ENCODE measurements around the gene RSPO4.
"Not testable (repeated sequence)": the region's sequence is repeated elsewhere in the genome, so short reads cannot be mapped to it uniquely, and the experiment has no call there.

Gene RSPO4

GRCh38 chr20:1003920-1004697, 2.0 kb upstream of the RSPO4 start:
- FAIRE-seq: no peak

- FAIRE-seq: no peak
Observed at GRCh38 chr20:1002682-1003561, 811 bp upstream of the RSPO4 start.

- no peak for FAIRE-seq
Observed at GRCh38 chr20:1001116-1001515, 995 bp downstream of the RSPO4 start.

- FAIRE-seq: no peak
Observed at GRCh38 chr20:998231-998830, 3.8 kb downstream of the RSPO4 start.

- no peak for FAIRE-seq
Observed at GRCh38 chr20:997486-997885, 4.6 kb downstream of the RSPO4 start.

GRCh38 chr20:997016-997415, 5.1 kb downstream of the RSPO4 start:
- FAIRE-seq: no peak

- FAIRE-seq: no peak
Observed at GRCh38 chr20:995170-995569, 6.9 kb downstream of the RSPO4 start.

GRCh38 chr20:992801-993535, 9.1 kb downstream of the RSPO4 start:
- no peak for FAIRE-seq

GRCh38 chr20:991850-992249, 10.3 kb downstream of the RSPO4 start:
- no peak for FAIRE-seq

GRCh38 chr20:990293-990959, 11.7 kb downstream of the RSPO4 start:
- no peak for FAIRE-seq

GRCh38 chr20:988272-988671, 13.8 kb downstream of the RSPO4 start:
- no peak for FAIRE-seq

GRCh38 chr20:987677-988076, 14.4 kb downstream of the RSPO4 start:
- no peak for FAIRE-seq

- FAIRE-seq: no peak
Observed at GRCh38 chr20:986733-987355, 15.3 kb downstream of the RSPO4 start.

- not testable (repeated sequence) for FAIRE-seq
Observed at GRCh38 chr20:984994-985393, 17.1 kb downstream of the RSPO4 start.

- FAIRE-seq: no peak
Observed at GRCh38 chr20:982754-983153, 19.4 kb downstream of the RSPO4 start.

- FAIRE-seq: no peak
Observed at GRCh38 chr20:977021-977420, 25.1 kb downstream of the RSPO4 start.

GRCh38 chr20:976033-976432, 26.1 kb downstream of the RSPO4 start:
- no peak for FAIRE-seq

- FAIRE-seq: no peak
Observed at GRCh38 chr20:973785-974194, 28.3 kb downstream of the RSPO4 start.

- no peak for FAIRE-seq
Observed at GRCh38 chr20:972256-972655, 29.9 kb downstream of the RSPO4 start.

GRCh38 chr20:971346-971745, 30.8 kb downstream of the RSPO4 start:
- no peak for FAIRE-seq

- FAIRE-seq: no peak
Observed at GRCh38 chr20:969868-970267, 32.2 kb downstream of the RSPO4 start.

All from endometrium (tissue), 2 donors.